Hematopoietic multipotent progenitor cell treated with erythropoietin and hydrocortisone succinate and interleukin-3 and kit ligand, for 15 days (in vitro differentiated cells): ENCODE measurements around the gene IFITM1.
"Not testable (repeated sequence)": the region's sequence is repeated elsewhere in the genome, so short reads cannot be mapped to it uniquely, and the experiment has no call there.

ENCODE experiments used
- DNase-seq: peaks from one replicate; pipeline ENCODE4 v3.0.0-alpha.2; 2015; ENCODE audit warnings: low spot score

The IFITM1 gene

GRCh38 chr11:282630-283360 lies 31.0 kb upstream of the IFITM1 start:
- DNase-seq, result no peak

- DNase-seq, result no peak
These were observed 30.3 kb upstream of the IFITM1 start for GRCh38 chr11:283405-284104.

GRCh38 chr11:284105-285020 lies 29.5 kb upstream of the IFITM1 start:
- no peak for DNase-seq

GRCh38 chr11:285021-285893 lies 28.6 kb upstream of the IFITM1 start:
- no peak for DNase-seq

- no peak for DNase-seq
These were observed 28.0 kb upstream of the IFITM1 start for GRCh38 chr11:285894-286220.

GRCh38 chr11:286977-287820 lies 26.6 kb upstream of the IFITM1 start:
- not testable (repeated sequence) for DNase-seq

GRCh38 chr11:287821-288477 lies 25.9 kb upstream of the IFITM1 start:
- DNase-seq, result no peak

GRCh38 chr11:288478-289397 lies 25.1 kb upstream of the IFITM1 start, which contains the start of gene PGGHG:
PGGHG (plus strand) TSS chr11:289126; CDS start chr11:289817, 691 bp downstream.
- DNase-seq, result no peak

GRCh38 chr11:289398-289711 lies 24.5 kb upstream of the IFITM1 start:
- DNase-seq, result no peak

GRCh38 chr11:289712-290620 lies 23.9 kb upstream of the IFITM1 start:
- no peak for DNase-seq

- no peak for DNase-seq
These were observed 23.1 kb upstream of the IFITM1 start for GRCh38 chr11:290621-291231.

- DNase-seq, result no peak
These were observed 22.3 kb upstream of the IFITM1 start for GRCh38 chr11:291281-292210.

GRCh38 chr11:292211-293121 lies 21.4 kb upstream of the IFITM1 start:
- DNase-seq, result no peak

GRCh38 chr11:293271-293851 lies 20.5 kb upstream of the IFITM1 start:
- no peak for DNase-seq
